Medulla oblongata (tissue), 1 donor: ENCODE results near the gene S100A10.

Source experiments
- DNase-seq: peaks from one replicate; pipeline ENCODE4 v3.0.0-alpha.2; 2015; ENCODE audit errors: extremely low spot score

S100A10 gene

GRCh38 chr1:151935894-151936602, 57.6 kb downstream of the S100A10 start:
- no peak for DNase-seq

GRCh38 chr1:151935154-151935553, 58.5 kb downstream of the S100A10 start:
- DNase-seq, result no peak

GRCh38 chr1:151934048-151934493, 59.6 kb downstream of the S100A10 start:
- peak; percentile 79 for DNase-seq
